ENCODE measurements around the gene NDUFA8.

The NDUFA8 gene

DNA sequence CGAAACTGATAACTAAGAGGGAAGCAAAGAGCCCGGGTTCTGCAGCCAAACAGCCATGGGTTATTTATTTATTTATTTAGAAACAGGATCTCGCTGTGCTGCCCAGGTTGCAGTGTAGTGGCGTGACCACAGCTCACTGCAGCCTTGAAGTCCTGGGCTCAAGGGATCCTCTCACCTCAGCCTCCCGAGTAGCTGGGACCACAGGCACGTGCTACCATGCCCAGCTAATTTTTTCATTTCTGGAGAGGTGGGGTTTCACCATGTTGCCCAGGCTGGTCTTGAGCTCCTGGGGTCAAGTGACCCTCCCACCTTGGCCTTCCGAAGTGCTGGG lies 24.1 kb downstream of the NDUFA8 start:
- DNase-seq (ENCODE audit: low read depth in 2 of 2) = no peak

DNA sequence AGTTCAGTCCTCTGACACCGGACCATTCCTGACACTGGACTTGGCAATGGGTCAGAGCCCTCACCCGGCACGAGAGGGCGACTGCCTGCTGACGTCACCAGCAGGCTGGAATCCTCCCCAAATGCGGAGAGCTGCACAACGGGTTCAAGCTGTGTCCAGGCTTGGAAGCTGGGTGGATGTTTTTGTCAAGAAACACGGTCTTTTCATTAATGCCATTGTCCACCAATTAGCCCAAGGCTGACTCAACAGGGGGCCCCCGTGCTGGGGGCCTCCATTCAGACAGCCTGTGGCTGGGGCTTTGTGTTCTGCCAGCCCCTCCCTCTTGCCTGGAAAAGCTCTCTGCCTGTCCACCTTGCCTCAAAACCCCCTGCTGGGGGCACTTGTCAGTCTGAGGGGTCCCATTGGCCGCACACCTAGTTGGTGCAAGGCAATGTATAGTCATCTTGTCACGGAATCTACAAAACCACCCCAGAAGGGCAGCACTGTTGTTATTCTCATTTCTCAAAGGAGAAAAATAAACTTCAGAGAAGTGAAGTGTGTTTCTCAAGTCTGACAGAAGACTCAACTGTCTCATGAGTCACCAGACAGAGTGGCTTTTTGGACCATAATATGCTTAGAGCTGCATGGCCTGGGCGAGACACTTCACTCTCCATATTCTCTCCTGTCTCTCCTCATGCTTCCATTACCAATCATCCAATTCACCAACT lies 24.6 kb downstream of the NDUFA8 start:
- DNase-seq (ENCODE audit: low read depth in 2 of 2) = no peak

DNA sequence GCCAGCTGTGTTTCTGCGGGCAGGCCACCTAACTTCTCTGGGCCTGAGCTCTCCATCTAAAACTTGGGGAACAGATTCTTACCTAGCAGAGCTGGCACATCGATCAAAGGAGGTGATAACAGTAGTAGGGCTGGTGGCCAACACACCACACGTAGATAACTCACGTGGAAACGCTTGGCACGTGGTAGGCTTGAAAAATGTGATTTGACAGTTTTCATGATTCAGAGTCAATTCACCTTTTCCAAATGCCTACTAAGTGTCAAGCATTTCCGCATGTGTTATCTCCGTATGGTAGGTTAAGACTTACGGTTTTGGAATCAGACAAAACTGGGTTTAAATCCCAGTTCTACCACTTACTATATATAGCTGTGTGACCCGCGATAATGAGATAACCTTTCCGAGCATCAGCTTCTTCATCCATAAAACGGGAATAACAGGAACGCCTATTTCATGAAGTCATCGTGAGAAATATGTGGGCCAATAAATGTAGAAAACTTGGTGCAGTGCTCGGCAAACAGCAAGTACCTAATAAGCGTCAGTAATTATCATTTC lies 25.5 kb downstream of the NDUFA8 start:
- DNase-seq (ENCODE audit: low read depth in 2 of 2) = no peak

- no peak for DNase-seq (ENCODE audit: low read depth in 2 of 2)
Observed at GRCh38 chr9:122133263-122133983, 26.2 kb downstream of the NDUFA8 start.

- no peak for DNase-seq (ENCODE audit: low read depth in 2 of 2)
Observed at GRCh38 chr9:122132539-122132938, 27.0 kb downstream of the NDUFA8 start.

- no peak for DNase-seq (ENCODE audit: low read depth in 2 of 2)
Observed at GRCh38 chr9:122131401-122132001, 28.1 kb downstream of the NDUFA8 start.

GRCh38 chr9:122130837-122131236 lies 28.7 kb downstream of the NDUFA8 start:
- no peak for DNase-seq (ENCODE audit: low read depth in 2 of 2)

GRCh38 chr9:122129969-122130368 lies 29.6 kb downstream of the NDUFA8 start:
- DNase-seq (ENCODE audit: low read depth in 2 of 2) = no peak

DNA sequence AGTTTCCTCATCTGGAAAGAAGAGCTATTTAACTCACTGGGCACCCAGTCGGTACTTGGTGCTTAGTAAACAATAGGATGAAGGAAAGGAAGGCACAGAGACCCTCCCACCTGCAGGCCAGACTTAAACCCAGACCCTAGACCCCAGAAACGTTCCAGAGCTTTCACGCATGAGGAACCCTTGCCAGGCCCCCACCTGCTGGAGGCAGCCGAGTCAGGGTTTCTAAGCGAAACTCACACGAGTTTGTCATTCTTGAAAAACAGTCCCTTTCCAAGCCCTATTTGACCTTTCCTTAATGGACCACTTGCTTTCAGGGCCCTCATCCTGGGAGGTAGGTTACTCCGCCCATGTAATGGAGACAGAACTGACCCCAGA lies 30.6 kb downstream of the NDUFA8 start:
- no peak for DNase-seq (ENCODE audit: low read depth in 2 of 2)

DNA sequence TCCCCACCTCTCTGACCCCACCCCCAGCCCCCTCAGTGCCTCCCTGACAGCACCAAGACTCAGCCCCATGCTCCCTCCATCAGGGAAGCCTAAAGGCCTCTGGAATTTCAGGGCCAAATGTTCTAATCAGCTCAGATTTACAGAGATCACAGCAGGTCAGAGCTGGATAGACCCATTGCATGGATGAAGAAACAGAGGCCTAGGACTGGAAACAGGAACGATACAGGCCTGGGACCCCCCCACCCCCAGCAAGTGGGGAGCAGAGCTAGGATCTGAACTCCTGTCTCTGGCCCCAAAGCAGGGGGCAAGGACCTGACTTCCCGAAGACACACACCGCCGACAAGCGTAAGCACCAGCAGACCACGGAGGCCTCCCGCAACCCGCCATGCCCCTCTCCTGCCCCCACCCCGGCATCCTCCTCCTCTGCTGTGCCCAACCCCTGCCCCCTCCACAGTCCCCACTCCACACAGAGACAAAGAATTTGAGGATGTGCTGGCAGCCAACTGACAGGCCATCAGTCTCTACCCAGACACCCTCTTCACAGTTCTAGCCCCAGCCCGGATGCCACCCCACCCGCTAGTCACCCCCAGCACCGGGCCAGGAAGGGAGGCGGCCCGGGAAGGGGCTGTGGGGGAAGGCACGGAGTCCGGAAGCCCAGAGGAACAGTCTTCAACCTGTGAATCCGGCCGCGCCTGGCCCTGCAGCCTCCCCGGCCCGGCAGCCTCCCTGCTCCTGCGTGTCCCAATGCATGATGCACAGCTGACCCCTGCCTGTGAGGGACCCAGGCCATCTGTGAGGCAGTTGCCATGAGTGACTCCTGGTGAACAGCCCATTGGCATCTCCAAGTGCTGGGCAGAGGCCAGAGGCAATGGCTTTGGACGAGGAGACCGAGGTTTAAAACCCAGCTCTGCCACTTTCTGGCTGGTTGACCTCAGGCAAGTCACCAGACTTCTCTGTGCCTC lies 31.3 kb downstream of the NDUFA8 start:
- no peak for DNase-seq (ENCODE audit: low read depth in 2 of 2)

GRCh38 chr9:122127396-122127798 lies 32.2 kb downstream of the NDUFA8 start:
- no peak for DNase-seq (ENCODE audit: low read depth in 2 of 2)

DNA sequence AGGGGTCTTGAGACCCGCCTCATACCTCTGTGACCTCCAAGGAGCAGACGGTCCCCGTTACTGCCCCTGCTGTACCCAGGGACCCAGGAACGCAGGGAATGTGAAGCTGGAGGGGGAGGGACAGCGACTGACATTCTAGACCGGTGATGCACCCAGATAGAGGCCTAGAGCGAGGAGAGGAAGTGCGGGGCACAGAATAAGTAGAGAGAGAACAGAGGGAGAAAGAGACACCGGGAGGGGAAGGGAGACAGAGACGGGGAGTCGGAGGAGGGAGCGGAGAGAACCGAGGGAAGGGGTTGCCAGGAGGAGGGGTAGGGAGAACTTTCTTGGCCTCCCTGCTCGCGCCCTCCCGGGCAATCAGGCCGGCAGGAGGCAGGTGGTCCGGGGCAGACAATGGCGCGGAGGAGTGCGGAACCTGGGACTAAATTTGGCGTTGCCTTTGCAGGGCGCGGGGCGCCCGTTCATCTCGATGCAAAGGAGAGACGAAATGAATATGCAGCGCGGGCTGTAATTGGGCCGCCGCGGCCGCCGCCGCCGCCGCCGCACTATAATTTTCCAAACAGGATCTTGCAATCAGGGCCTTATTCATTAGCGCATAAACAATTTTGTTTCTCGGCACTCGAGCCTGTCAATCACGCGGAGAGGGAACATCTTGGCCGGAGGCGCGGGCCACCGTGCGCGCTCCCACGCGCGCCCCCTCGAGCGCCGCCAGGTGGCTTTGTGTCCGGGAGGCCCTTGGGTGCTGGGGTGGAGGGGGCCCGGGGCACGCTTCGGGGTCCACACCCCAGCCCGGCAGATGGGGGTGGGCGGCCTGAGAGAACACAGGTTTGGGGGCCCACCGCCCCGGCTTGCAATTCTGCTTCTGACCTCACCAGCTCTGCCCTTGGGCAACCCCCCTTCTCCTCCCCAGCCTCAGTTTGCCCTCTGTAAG lies 33.0 kb downstream of the NDUFA8 start:
- no peak for DNase-seq (ENCODE audit: low read depth in 2 of 2)

GRCh38 chr9:122125509-122126330 lies 33.9 kb downstream of the NDUFA8 start:
- no peak for DNase-seq (ENCODE audit: low read depth in 2 of 2)

GRCh38 chr9:122125158-122125508 lies 34.4 kb downstream of the NDUFA8 start:
- DNase-seq (ENCODE audit: low read depth in 2 of 2) = peak; percentile 51 to 71

DNA sequence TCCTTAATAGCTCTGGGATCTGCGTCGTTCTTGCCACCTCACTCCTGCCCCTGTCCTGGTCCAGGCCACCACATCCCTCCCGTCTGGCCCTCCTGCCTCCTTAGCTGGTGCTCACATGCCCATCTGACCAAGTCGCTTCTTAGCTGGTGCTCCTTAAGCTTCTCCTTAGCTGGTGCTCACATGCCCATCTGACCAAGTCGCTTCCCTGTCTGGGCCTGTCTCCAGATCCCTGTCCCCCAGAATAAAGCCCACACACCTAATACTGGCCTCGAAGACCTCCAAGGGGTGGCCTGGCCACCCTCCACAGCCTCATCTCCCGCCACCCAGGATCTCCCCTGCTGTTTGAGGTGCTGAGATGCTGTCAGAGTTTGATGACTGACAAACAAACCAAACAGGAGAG lies 35.1 kb downstream of the NDUFA8 start:
- DNase-seq (ENCODE audit: low read depth in 2 of 2) = no peak

DNA sequence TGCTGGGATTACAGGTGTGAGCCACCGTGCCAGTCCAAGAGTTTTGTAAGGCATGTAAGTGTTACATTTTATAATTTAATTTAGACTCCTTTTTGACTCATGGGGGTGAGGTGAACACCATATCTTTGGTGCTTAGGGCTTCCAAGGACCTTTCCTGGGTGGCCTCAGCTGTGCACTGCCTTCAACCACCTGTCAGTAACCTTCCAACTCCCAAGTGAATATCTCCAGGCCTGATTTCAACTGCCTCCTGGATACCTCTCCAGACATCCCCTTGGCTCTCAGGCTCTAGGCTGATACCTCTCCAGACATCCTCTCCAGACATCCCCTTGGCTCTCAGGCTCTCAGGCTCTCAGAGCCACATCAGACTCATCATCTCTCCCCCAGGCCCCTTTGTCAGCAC lies 35.5 kb downstream of the NDUFA8 start:
- no peak for DNase-seq (ENCODE audit: low read depth in 2 of 2)

- peak; percentile 46 to 56 for DNase-seq (ENCODE audit: low read depth in 2 of 2)
Observed at GRCh38 chr9:122122903-122123632, 36.5 kb downstream of the NDUFA8 start.

DNA sequence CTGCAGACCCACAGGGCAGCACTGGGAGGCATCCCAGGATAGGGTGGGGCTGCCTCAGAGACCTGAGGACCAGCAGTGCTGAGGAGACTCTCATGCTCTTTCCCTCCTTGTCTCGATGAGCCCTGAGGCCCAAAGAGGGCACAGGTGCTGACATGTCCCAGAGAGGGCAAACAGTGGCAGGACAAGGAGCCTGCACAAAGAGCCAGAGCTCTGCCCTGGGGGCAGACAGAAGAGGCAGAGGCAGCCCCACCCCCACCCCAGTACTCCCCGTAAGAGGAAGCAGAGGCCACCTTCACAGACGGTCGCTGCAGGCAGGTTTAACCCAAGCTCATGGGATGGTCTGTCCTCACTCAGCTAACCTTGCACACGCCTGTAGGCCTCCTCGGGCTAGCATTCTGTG lies 37.1 kb downstream of the NDUFA8 start:
- no peak for DNase-seq (ENCODE audit: low read depth in 2 of 2)

DNA sequence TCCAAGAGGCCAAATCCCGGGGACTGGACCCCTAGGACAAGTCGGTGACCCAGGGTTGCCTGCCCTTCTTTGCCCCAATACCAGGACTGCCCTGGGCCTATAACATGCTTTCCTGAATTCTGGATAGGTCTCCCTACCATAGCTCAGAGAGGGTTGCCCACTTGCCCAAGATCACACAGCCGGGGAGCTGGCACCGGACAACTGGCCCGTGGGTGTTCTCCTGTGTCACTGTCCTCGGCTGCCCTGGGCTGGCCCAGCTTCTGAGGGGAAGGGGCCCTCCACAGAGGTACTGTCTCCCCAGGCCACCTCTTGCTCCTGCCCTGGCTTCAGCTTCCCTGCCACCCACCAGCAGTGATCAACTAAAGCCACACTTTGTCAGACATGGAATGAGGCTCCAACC lies 37.6 kb downstream of the NDUFA8 start:
- no peak for DNase-seq (ENCODE audit: low read depth in 2 of 2)
